ENCODE results near the gene SASH3. TPM values are rescaled to one million over a fixed set of nuclear protein-coding genes. Genes with fewer than 3 reads are reported as not detected.

The SASH3 gene
- total RNA-seq, 1 donor from 2014 or later: 2.5 TPM

DNA sequence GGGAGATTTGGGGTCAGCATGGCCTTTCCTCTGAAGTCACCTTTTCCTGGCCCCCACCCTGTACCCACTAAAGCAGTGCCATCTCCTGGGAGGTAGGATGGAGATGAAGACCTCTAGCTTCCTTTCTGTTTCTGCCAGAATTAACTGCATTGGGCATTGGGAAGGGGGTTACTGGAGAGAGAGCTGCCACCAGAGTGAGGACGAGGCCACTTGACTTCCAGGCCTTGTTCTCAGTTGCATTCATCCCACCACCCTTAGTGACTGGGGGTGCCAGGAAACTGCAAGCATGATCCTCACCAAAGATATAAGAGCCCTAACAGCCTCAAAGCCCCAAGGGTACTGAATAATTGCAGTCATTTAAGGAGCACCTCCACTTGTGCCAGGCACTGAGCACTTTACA lies 15.8 kb downstream of the SASH3 start:
- ATAC-seq (no peak), DNase-seq (ENCODE audit: missing footprints) (no peak)
- intact Hi-C loops (cut with DNase I): no loop called here

DNA sequence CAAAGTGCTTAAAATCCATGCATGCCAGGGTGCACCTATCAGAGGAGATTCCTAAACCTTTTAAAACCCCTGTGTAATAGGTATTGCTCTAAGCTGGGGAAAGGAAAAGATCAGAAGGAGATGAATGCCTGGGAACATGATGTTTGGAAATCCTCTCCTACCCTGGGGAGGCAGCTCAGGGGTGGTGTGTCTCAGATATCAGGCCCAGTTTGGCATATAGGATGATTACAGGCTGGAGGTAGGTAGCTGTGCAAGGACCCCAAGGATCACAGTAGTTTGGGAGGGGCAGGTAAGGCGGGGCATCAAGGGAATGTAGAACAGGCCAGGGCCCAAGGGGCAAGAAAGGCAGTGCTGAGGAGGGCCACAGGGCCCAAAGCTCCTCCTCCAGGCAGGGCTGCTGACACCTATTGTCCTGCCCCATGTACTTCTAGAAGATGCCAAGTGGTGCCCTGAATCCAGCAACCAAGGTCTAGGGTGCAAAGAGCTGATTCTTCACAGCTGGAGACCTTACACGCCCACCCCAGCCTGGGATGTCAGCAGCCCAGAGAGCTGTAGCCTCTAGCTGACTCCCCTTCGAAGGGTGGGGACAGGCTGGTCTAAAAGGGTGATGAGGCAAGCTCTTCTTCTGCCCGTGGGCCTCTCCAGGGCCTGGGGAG lies 17.6 kb downstream of the SASH3 start:
- ATAC-seq: no peak
- no peak for DNase-seq (ENCODE audit: missing footprints)
- intact Hi-C loops (cut with DNase I): no loop called here

DNA sequence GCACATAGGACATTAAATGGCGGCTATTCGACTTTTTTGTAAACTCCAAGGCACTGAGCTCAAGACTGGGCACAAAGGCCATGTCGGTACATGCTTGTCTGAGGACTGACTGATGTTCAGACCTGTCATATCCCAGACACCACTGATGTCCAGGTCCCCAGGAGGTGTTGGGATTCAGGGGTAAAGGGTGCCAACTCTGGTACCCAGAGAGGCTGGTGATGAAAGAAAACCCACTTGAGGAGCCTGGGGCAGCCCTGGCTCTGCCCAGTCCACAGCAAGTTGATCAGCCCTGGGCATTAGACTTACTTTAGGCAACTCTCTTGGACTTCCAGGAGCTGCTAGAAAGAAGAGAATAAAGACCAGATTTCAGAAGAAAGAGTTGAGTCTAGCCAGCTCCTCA lies 18.7 kb downstream of the SASH3 start:
- no peak for DNase-seq (ENCODE audit: missing footprints)
- intact Hi-C loops (cut with DNase I): no loop called here
- no peak for ATAC-seq

DNA sequence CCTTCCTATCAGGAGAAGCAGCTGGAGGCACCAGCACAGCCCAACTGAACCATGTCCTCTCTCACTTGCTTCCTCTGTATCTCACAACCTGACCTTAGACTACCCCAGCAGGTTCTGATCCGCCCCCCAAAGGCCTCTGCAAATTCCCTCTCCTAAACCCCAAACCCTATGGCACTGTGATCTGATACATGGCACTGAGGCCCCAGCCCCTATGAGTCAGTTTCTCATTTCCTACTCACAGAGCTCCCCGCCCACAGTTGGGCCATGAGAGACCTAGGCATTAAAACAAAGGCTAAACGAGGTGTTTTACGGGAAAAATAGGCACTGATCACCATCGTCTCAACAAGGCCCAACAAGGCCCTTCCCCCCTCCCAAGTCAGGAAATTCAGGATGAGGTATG lies 19.1 kb downstream of the SASH3 start:
- no peak for ATAC-seq
- no peak for DNase-seq (ENCODE audit: missing footprints)
- intact Hi-C loops (cut with DNase I): no loop called here

DNA sequence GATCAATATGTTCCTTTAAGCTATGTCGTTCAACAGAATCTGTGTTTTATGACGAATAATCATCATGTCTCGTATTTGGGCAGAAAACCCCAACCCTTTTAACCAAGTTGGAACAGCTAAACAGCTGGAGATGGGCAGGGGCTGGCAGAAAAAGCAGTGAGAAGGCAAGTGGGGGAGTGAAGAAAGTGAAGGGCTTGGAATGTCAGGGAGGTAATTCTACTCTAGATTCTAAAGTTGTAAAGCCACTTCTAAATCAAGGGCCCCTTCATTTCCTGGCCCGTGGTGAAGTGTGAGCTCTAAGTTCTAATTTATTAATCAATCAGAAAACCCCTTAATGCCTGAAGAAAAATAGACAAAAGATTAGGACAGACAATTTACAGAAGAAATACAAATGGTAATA lies 20.4 kb downstream of the SASH3 start:
- DNase-seq (ENCODE audit: missing footprints): no peak
- no peak for ATAC-seq
- intact Hi-C loops (cut with DNase I): no loop called here

DNA sequence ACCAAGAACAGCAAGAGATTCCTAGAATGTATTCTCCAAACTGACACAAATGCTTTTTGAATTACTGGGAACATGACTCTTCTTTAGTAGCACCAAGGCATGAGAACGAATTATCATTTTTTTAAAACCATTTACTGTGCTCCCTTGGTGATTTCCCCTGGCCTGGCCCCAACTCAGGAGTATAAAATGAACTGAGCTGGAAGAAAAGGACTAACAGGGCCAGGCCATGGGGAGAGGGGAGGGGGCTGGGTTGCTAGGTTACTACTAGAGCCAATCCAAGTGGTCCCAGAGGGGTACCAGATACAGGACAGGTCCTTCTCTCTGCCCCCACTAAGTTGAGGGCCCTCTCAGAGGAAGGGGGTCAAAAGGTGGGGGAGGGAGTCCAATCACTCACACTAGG lies 23.1 kb downstream of the SASH3 start:
- DNase-seq (ENCODE audit: missing footprints) (no peak), ATAC-seq (no peak)
- intact Hi-C loops (cut with DNase I): no loop called here

DNA sequence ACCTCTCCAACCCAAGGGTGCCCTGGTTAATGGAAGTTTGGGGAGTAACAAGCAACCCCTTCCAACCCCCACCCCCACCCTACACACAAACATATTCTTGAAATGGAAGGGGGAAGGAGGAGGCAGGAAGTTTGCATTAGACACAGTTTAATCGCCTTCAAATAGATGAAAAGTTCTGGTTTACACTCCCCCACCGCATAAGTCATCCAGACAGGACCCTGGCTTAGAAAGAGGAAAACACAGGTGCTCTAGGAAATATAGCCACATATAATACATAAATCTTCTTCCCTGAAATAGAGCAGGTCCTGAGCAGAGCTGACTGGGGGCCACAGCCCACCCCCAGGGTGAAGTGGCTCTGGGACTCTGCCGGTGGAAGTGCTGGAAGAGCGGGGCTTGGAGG lies 25.1 kb downstream of the SASH3 start:
- DNase-seq (ENCODE audit: missing footprints): no peak
- intact Hi-C loops (cut with DNase I): no loop called here

DNA sequence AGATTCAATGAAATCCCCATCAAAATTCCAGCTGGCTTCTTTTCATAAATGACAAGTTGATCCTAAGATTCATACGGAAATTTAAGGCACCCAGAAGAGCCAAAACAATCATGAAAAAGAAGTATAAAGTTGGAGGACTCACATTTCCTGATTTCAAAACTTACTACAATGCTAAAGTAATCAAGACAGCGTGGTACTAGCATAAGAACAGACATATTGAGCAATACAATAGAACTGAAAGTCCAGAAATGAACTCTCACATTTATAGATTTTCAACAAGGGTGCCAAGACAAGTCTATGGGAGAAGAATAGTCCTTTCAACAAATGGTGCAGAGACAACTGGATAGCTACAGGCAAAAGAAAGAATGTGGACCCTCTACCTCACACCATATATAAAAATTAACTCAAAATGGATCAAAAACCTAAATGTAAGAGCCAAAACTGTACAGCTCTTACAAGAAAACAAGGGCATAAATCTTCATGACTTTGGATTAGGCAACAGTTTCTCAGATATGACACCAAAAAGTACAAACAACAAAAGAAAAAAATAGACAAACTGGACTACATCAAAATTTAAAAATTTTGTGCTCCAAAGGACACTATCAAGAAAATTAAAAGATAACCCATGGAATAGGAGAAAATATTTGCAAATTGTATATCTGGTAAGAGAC lies 28.5 kb downstream of the SASH3 start:
- ATAC-seq: no peak
- no peak for DNase-seq (ENCODE audit: missing footprints)
- intact Hi-C loops (cut with DNase I): no loop called here

More for the DNA sequence above, 25.1 kb downstream of the SASH3 start:
- ATAC-seq: no peak

DNA sequence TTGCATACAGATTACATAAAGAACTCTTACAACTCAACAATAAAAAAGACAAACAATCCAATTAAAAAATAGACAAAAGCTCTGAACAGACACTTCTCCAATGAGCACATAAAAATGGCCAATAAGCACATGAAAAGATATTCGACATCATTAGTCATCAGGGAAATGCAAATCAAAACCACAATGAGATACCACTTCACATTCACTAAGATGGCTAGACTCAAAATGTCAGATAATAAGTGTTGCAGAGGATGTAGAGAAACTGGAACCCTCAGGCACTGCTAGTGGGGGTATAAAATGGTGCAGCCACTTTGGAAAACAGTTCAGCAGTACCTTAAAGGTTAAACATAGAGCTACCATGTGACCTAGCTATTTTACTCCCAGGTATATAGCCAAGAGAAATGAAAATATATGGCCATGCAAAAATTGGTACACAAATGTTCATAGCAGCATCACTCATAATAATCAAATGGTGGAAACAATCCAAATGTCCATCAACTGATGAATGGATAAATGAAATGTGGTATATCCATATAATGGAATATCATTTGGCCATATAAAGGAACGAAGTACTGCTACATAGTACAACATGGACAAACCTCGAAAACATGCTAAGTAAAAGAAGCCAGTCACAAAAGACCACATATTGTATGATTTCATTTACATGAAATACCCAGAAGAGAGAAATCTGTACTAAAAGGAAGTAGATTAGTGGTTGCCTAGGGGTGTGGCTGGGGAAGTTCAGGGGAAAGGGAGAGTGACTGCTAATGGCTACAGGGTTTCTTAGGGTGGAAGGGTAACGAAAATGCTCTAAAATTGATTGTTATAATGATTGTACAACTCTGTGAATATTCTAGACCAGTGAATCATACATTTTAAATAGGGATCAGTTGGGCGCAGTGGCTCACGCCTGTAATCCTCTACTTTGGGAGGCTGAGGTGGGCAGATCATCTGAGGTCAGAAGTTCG lies 29.4 kb downstream of the SASH3 start:
- no peak for DNase-seq (ENCODE audit: missing footprints)
- intact Hi-C loops (cut with DNase I): no loop called here
- ATAC-seq: no peak

DNA sequence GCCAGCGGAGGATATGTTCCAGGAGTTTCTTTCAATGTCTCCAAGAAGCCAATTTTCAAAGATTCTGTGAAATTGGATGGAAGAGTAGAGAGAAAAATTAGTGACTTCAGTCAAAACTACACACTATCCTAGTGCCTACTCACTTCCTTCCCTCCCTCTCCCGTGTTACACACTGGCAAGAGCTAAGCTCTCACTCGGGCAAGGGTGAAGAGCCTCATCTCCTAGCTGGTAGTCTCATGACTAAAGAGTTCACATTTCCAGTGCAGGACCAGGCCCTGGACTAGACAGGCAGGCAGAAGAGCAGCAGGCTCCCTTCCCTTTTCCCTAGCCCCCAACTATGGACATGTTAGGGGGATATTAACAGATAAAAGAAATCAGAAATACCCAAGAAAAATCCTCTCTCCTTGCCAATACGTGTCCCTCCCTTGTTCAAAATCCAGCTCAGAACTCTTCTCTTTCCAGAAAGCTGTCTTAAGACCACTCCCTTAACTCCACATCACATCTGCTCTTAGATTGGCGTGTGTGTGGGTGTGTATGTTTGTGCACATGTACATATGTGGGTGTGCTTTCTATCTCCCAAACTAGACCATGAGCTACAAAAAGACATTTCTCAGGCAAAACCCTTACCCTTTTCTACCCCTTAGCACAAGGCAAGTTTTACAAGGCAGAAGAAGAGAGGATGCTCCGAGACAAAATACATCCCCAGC lies 34.1 kb downstream of the SASH3 start:
- no peak for ATAC-seq
- intact Hi-C loops (cut with DNase I): no loop called here

DNA sequence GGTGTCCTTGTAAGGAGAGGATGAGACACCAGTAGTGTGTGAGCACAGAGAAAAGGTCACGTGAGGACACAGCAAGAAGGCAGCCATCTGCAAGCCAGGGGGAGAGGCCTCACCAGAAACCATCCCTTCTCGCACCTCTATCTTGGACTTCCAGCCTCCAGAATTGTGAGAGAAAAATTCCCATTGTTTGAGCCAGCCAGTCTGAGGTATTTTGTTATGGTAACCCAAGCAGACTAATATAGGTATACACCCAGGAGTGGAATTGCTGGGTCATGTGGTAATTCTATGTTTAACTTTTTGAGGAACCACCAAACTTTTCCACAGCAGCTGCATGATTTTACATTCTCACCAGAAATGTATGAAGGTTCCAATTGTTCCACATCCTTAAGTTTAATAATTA lies 38.4 kb downstream of the SASH3 start:
- ATAC-seq: no peak
- no peak for DNase-seq (ENCODE audit: missing footprints)
- intact Hi-C loops (cut with DNase I): no loop called here

More for the DNA sequence above, 34.1 kb downstream of the SASH3 start:
- no peak for DNase-seq (ENCODE audit: missing footprints)

DNA sequence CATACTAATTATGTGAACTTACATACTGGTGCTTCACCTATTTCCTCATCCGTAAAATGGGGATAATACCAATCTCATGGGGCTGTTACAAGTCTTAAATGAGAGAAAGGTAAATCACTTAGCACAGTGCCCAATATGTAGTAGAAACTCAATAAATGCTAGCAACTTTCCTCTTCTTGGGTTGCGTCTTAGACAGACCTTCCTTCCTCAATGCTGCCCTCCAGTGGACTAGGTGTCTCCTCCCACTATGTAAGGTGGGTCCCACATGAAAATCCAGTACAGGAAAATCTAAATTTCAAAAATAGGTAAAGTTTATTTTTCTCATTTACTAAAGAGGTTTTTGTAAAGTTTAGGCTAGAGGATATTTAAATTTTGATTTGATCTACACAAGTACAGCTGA lies 43.4 kb downstream of the SASH3 start:
- ATAC-seq: no peak
- intact Hi-C loops (cut with DNase I): no loop called here

DNA sequence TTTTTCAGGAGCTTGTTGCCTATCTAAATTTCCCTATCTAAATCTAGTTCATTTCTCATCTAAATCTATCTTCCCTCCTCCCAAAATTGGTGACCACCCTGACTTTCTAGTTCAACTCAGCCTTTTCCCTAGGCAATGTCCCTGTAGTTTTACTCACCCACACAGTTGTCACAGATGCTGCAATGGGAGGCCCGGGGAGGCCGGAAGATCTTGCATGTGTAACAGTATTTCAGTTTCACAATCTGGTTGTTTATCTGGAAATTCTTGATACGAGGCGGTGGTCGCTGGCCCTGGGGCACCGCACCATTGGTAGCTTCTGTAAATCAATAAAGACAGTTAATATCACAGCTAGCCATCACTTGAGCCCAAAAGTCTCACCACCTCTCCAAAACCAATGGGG lies 43.8 kb downstream of the SASH3 start:
- intact Hi-C loops (cut with DNase I): no loop called here
- DNase-seq (ENCODE audit: missing footprints) (no peak), ATAC-seq (no peak)

More for the DNA sequence above, 43.4 kb downstream of the SASH3 start:
- no peak for DNase-seq (ENCODE audit: missing footprints)

DNA sequence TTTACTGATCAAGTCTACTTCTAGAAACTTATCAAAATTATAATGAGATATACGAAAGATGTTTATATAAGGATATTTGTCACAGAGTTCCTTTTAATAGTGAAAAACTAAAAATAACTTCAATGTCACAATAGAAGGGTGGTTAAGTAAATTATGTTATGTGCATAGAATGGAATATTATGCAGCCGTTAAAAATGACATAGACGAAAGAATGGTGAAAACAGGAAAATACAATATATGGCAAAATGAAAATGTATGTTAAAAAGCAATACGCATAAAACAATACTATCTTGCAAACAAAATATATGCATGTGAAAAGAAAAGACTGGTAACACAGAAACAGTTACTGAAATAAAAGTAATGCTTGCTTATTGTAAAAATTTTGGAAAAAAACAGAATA lies 44.9 kb downstream of the SASH3 start:
- no peak for DNase-seq (ENCODE audit: missing footprints)
- ATAC-seq: no peak
- intact Hi-C loops (cut with DNase I): loop anchor here (5.0 kb wide), 1 partner anchor 212 kb away; no protein-coding TSS in a partner anchor

DNA sequence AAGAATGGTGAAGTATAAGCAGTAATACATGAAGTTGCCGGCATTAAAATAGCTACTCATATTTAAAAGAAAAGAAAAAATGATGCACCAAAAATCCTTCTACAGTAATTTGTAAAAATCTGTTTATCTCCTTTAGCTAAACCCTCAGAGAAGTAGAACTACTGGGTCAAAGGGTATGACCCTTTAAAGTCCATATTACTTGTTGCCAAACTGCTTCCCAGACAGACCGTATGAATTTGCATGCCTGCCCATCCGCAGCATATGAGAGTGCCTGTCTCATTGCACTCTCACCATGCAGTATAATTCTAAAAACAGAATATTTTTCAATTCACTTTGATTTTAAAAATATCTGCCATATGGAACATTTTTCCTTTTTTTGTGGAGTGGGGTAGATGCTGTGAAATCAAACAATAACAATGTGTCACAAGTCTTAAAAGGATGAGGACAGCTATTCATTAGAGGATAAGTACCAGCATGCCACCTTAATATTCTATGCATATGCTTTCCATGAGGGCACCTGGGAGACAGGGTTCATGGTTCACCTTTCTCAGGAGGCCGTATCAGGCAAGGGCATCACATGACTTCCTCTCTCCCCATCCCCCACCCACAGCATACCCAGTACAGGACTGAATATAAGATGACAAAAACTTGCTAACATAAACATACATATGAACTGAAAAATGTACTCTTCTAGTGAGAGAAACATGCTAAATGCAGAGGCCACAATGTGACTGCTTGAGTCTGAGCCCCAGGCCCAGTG lies 46.2 kb downstream of the SASH3 start:
- intact Hi-C loops (cut with DNase I): loop anchor here (5.0 kb wide), 1 partner anchor 214 kb away; no protein-coding TSS in a partner anchor
- DNase-seq (ENCODE audit: missing footprints): no peak
- ATAC-seq: no peak

DNA sequence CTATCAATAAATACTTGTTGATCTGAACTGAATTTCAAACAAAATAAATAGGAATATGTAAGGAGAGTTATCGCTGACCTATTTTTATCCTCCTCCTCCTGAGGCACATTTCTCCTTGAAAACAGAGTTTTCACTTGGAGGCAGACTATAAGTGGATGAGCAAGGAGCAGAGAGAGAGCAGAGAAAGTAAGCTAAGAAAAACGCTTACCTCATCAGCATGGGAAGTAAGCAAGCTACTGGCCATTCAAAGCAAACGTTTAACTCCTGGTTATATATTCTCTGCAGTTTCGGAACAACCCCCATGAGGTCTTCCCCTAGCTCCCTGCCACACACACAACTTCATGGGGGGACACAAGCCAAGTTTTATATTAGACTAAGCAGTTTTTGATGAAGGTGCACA lies 50.7 kb downstream of the SASH3 start:
- intact Hi-C loops (cut with DNase I): no loop called here

DNA sequence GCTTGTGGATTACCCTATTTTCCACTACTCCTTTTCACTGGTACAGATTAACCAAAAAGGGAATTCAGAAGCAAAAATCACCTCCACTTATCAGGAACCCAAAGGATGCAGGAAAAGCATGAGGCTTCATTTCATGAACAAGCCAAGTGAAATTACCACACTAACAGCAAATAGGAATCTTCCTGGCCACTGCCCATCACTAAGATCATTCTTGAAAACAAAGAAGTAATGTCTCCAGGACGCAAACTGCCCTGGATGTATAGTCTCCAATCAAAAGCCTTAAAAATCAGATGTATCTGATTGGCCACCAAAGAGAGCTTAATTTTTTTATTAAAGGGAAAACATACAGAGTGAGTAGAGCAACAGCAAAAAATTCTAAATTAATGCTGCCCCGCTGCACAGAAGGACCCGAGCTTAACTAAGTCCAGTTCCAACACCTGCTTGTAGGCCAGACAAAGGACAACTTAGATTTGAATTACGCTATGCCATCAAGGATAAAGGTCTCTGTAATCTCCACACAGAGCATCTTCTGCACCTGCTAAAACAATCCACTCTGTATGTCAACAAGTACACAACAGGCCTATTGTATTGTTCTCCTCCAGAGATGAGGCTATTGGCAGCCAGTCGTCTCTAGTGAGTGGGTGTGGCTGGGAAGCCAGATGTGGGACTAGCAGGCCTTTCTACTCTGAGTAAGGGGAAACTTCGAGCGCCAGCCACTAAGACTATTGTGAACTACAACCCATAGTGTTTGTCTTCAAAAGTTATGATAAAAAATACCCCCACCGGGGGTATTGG lies 51.5 kb downstream of the SASH3 start:
- DNase-seq (ENCODE audit: missing footprints): no peak
- peak; percentile 73 for ATAC-seq
- intact Hi-C loops (cut with DNase I): no loop called here

More for the DNA sequence above, 50.7 kb downstream of the SASH3 start:
- ATAC-seq (no peak), DNase-seq (ENCODE audit: missing footprints) (no peak)

Data from Right ventricle myocardium inferior (tissue), 1 donor.